ENCODE results near the gene FOXC2.
A peak's percentile ranks its signal among the peaks of the same experiment; 100 is the strongest.

GRCh38 chr16:86566966-86567700, 504 bp downstream of the FOXC2 start:
- TF ChIP-seq CTCF (IDR thresholded peaks at IDR 0.05) (no peak), POLR2A (IDR thresholded peaks at IDR 0.05) (peak in 1 of 2 donors; percentile 28), EP300 (IDR thresholded peaks at IDR 0.05) (peak in 1 of 2 donors; percentile 14)
